SU-DHL-6 (cell line): ENCODE measurements around the gene NIT2.

Source experiments
- H2AFZ ChIP-seq: fragments of 200-600 bp; sonication (generic); 2 replicates; pipeline ENCODE4 v1.6.1; 2014; ENCODE audit warnings: low read depth, mild to moderate bottlenecking, moderate library complexity, mixed read lengths, antibody characterized with exemption, low read length; ENCODE audit not compliant: severe bottlenecking
- H3F3A ChIP-seq: fragments of 200-600 bp; shearing (Covaris generic); 2 replicates; pipeline ENCODE4 v1.6.0; 2016; ENCODE audit warnings: antibody characterized with exemption, mild to moderate bottlenecking; ENCODE audit not compliant: insufficient read depth
- H3K27ac ChIP-seq: fragments of 200-600 bp; sonication (generic); 2 replicates; pipeline ENCODE4 v1.5.1; 2016; ENCODE audit warnings: low read depth, mild to moderate bottlenecking, low read length, moderate library complexity, mixed read lengths
- H3K27me3 ChIP-seq: fragments of 200-600 bp; sonication (generic), shearing (Covaris generic); 2 replicates; pipeline ENCODE4 v1.6.0; 2014; ENCODE audit warnings: mild to moderate bottlenecking, low read length
- H3K36me3 ChIP-seq: fragments of 200-600 bp; sonication (generic); 2 replicates; pipeline ENCODE4 v1.6.1; 2014; ENCODE audit warnings: mild to moderate bottlenecking, low read length, mixed read lengths
- H3K4me2 ChIP-seq: fragments of 300-600, 200-600 bp; shearing (Covaris generic), sonication (generic); 2 replicates; pipeline ENCODE4 v1.6.0; 2014; ENCODE audit warnings: low read length, low read depth, mild to moderate bottlenecking; ENCODE audit not compliant: poor library complexity, severe bottlenecking
- H3K4me3 ChIP-seq: fragments of 200-600 bp; sonication (generic); 2 replicates; pipeline ENCODE4 v1.5.1; 2014; ENCODE audit warnings: antibody characterized with exemption, low read length, mild to moderate bottlenecking, mixed read lengths; ENCODE audit not compliant: insufficient read depth, poor library complexity, severe bottlenecking
- H3K79me2 ChIP-seq: fragments of 200-600 bp; sonication (generic); 2 replicates; pipeline ENCODE4 v1.6.1; 2014; ENCODE audit warnings: mild to moderate bottlenecking, low read length, moderate library complexity; ENCODE audit not compliant: insufficient read depth
- H3K9ac ChIP-seq: fragments of 200-600 bp; sonication (generic); 2 replicates; pipeline ENCODE4 v1.7.0; 2014; ENCODE audit warnings: mild to moderate bottlenecking, low read length
- H3K9me2 ChIP-seq: fragments of 200-600 bp; sonication (generic); replicated peaks from 2 replicates; pipeline ENCODE4 v1.6.1; 2014; ENCODE audit warnings: low read length; ENCODE audit not compliant: insufficient read depth
- H3K9me3 ChIP-seq: fragments of 200-600 bp; sonication (generic); 2 replicates; pipeline ENCODE4 v1.6.1; 2014; ENCODE audit warnings: low read length, mixed read lengths; ENCODE audit not compliant: insufficient read depth
- H4K20me1 ChIP-seq: fragments of 200-600 bp; sonication (generic); 2 replicates; pipeline ENCODE4 v1.6.1; 2014; ENCODE audit warnings: low read depth, mild to moderate bottlenecking, antibody characterized with exemption, low read length, moderate library complexity, mixed read lengths
- EZH2phosphoT487 ChIP-seq: fragments of 200-600 bp; sonication (generic), shearing (Covaris generic); conservative IDR thresholded peaks from 2 replicates; pipeline ENCODE4 v1.6.1; 2018; ENCODE audit warnings: mild to moderate bottlenecking, antibody characterized with exemption, low read length, moderate library complexity, mixed read lengths
- TF ChIP-seq, protein P1 (sequence below): fragments of 200-600 bp; sonication (generic); IDR thresholded peaks from one replicate; pipeline ENCODE4 v1.5.1; 2017; ENCODE audit warnings: antibody characterized with exemption, mild to moderate bottlenecking, low read length, moderate library complexity; ENCODE audit not compliant: insufficient read depth, poor library complexity, severe bottlenecking

The NIT2 gene

DNA sequence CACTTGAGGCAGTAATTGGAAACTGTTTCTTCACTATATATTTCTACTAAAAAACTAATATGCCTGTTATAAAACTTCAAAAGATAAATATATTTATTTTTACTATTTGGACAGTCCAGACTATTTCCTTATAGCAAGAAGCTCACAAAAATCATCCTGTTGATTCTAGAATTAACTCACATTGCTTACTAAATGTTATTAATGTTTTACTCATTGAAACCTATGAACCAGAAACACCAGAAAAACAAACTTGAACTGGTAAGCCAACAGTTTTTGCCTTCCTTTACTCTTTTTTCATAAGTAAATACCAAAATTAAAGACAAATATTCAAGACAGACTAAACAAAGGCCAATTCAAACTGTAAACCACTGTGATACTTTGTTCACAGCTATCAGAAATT lies 40.0 kb downstream of the NIT2 start:
- H3K4me2 ChIP-seq = no peak overlapping the region
- H3F3A ChIP-seq = no peaks in the 10 kb centered on the region
- H4K20me1 ChIP-seq = peaks cover 8% of the 10 kb centered on the region; the same call in 1 of the 2 replicates
- no peaks in the 10 kb centered on the region for H3K79me2 ChIP-seq
- no peak overlapping the region for H3K9ac ChIP-seq
- H3K36me3 ChIP-seq = peaks cover 42% of the 10 kb centered on the region
- H3K27me3 ChIP-seq = no peaks in the 10 kb centered on the region
- no peaks in the 10 kb centered on the region for H3K9me3 ChIP-seq
- H2AFZ ChIP-seq = no peak overlapping the region
- H3K4me3 ChIP-seq = no peak overlapping the region
- no peak overlapping the region for H3K27ac ChIP-seq
- TF ChIP-seq EZH2phosphoT487 = no peak
- TF ChIP-seq, protein P1, sequence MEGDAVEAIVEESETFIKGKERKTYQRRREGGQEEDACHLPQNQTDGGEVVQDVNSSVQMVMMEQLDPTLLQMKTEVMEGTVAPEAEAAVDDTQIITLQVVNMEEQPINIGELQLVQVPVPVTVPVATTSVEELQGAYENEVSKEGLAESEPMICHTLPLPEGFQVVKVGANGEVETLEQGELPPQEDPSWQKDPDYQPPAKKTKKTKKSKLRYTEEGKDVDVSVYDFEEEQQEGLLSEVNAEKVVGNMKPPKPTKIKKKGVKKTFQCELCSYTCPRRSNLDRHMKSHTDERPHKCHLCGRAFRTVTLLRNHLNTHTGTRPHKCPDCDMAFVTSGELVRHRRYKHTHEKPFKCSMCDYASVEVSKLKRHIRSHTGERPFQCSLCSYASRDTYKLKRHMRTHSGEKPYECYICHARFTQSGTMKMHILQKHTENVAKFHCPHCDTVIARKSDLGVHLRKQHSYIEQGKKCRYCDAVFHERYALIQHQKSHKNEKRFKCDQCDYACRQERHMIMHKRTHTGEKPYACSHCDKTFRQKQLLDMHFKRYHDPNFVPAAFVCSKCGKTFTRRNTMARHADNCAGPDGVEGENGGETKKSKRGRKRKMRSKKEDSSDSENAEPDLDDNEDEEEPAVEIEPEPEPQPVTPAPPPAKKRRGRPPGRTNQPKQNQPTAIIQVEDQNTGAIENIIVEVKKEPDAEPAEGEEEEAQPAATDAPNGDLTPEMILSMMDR = no peak
- no peaks in the 10 kb centered on the region for H3K9me2 ChIP-seq

GRCh38 chr3:100376301-100376700 lies 41.7 kb downstream of the NIT2 start:
- Histone ChIP-seq H3K79me2 (no peaks in the 10 kb centered on the region), H3K27ac (no peak overlapping the region), H3K4me3 (no peak overlapping the region), H3F3A (no peaks in the 10 kb centered on the region), H3K27me3 (no peaks in the 10 kb centered on the region), H4K20me1 (peaks cover 8% of the 10 kb centered on the region; the same call in 1 of the 2 replicates), H3K4me2 (no peak overlapping the region), H3K9ac (no peak overlapping the region), H3K9me3 (no peaks in the 10 kb centered on the region), H2AFZ (no peak overlapping the region), H3K9me2 (no peaks in the 10 kb centered on the region), H3K36me3 (peaks cover 42% of the 10 kb centered on the region)
- TF ChIP-seq, protein P1 = no peak
- TF ChIP-seq EZH2phosphoT487 = no peak

DNA sequence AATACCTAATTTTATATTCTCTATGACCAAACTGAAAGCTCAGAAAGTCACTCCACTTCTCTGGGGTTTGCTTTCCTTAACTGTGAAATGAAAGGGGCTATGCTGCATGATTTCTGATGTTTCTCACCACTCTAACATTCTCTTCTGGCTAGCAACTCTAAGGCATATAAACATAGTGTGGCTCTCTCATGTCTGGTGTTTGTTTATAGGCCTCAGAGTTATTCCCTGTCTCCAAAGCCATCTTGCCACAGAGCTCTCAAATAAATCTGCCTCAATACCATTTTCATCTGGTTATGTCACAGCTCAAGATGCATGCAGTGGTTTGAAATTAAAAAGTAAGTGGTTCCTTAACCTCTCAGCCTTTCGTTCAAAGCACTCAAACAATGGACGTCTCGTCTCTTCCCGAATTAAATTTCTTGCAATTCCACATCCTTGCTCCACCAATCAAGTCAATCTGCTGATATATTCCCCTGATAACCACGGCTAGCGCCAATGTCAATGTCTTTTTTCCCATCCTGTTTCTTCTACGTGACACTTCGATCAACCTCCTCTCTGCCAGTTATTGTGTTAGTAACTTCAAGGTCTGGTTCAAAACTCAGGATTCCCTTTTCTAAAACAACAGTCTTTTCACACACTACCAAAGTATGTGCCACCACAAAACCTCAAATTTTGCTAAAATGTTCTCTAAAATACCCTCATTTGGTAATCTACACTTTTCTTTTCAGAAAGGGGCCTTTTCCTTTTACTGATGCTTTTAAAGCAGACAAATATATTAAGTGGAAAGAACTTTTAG lies 50.4 kb downstream of the NIT2 start:
- Histone ChIP-seq H3K79me2 (peaks cover 40% of the 10 kb centered on the region), H3K36me3 (peaks cover 64% of the 10 kb centered on the region)

More for the DNA sequence above, 50.4 kb downstream of the NIT2 start:
- H3K27me3 ChIP-seq = no peaks in the 10 kb centered on the region
- no peaks in the 10 kb centered on the region for H3F3A ChIP-seq
- TF ChIP-seq, protein P1 = no peak
- TF ChIP-seq EZH2phosphoT487 = no peak
- H3K27ac ChIP-seq = no peak overlapping the region
- H3K4me2 ChIP-seq = no peak overlapping the region
- H2AFZ ChIP-seq = no peak overlapping the region
- H3K9ac ChIP-seq = no peak overlapping the region
- peaks cover 8% of the 10 kb centered on the region for H4K20me1 ChIP-seq
- no peak overlapping the region for H3K4me3 ChIP-seq
- H3K9me3 ChIP-seq = peaks cover 11% of the 10 kb centered on the region
- H3K9me2 ChIP-seq = no peaks in the 10 kb centered on the region
